DND-41 (cell line): ENCODE data around the gene ETV5.

Experiments
- EZH2 ChIP-seq: IDR thresholded peaks from 3 replicates; pipeline ENCODE4 v1.6.1; 2012; ENCODE audit warnings: borderline replicate concordance, low read depth, mild to moderate bottlenecking, moderate library complexity, low read length, inconsistent platforms; ENCODE audit not compliant: severe bottlenecking
- TF ChIP-seq, protein P1 (sequence below): IDR thresholded peaks from 2 replicates; pipeline ENCODE4 v1.5.1; 2012; ENCODE audit warnings: borderline replicate concordance, low read length, moderate library complexity, mild to moderate bottlenecking; ENCODE audit not compliant: poor library complexity, severe bottlenecking; ENCODE audit errors: extremely low read depth

DNA sequence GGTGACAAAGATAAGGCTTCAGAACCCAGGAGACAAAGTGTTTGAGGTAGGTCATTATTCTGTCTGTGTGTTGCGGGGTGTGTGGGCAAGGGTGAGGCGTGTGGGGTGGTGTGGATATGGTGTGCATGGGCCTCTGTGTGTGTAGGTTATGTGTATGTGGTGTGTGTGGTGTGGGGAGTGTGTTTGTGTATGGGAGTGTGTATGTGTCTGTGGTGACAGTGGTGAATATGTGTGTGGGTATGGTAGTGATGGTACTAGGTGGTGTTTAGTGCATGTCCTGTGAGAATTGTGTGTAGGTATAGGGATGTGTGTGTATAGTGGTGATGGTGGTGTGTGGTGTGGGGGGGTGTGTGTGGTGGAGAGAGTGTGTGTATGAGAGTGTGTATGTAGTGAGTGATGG lies 16.2 kb upstream of the ETV5 start:
- TF ChIP-seq, protein P1, sequence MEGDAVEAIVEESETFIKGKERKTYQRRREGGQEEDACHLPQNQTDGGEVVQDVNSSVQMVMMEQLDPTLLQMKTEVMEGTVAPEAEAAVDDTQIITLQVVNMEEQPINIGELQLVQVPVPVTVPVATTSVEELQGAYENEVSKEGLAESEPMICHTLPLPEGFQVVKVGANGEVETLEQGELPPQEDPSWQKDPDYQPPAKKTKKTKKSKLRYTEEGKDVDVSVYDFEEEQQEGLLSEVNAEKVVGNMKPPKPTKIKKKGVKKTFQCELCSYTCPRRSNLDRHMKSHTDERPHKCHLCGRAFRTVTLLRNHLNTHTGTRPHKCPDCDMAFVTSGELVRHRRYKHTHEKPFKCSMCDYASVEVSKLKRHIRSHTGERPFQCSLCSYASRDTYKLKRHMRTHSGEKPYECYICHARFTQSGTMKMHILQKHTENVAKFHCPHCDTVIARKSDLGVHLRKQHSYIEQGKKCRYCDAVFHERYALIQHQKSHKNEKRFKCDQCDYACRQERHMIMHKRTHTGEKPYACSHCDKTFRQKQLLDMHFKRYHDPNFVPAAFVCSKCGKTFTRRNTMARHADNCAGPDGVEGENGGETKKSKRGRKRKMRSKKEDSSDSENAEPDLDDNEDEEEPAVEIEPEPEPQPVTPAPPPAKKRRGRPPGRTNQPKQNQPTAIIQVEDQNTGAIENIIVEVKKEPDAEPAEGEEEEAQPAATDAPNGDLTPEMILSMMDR, result no peak
- TF ChIP-seq EZH2, result no peak
